ENCODE data around the gene ZSWIM8. TPM values are rescaled to one million over a fixed set of nuclear protein-coding genes. Genes with fewer than 3 reads are reported as not detected.

Gene ZSWIM8
- total RNA-seq, 1 experiment from 2014 or later = 59.1 TPM

- TF ChIP-seq PRDM15 (CRISPR knock-in tag; IDR thresholded peaks at IDR 0.05) (peak; percentile 93), ARID4B (CRISPR knock-in tag; IDR thresholded peaks at IDR 0.05; ENCODE audit: borderline replicate concordance) (peak; percentile 23; the same call in 1 of the 2 replicates), NR3C1 (CRISPR knock-in tag; conservative IDR thresholded peaks at IDR 0.05; ENCODE audit: low read depth) (no peak), JAZF1 (CRISPR knock-in tag; IDR thresholded peaks at IDR 0.05) (no peak), IRF2 (CRISPR knock-in tag; IDR thresholded peaks at IDR 0.05; ENCODE audit: borderline replicate concordance, low read depth) (no peak), OVOL2 (CRISPR knock-in tag; IDR thresholded peaks at IDR 0.05; ENCODE audit: borderline replicate concordance) (no peak), FOXJ3 (CRISPR knock-in tag; IDR thresholded peaks at IDR 0.05; ENCODE audit: borderline replicate concordance) (no peak), STAT6 (CRISPR knock-in tag; conservative IDR thresholded peaks at IDR 0.05; ENCODE audit: low read depth) (no peak), ZNF281 (CRISPR knock-in tag; IDR thresholded peaks at IDR 0.05) (no peak), FOXP4 (CRISPR knock-in tag; IDR thresholded peaks at IDR 0.05) (no peak), SP1 (CRISPR knock-in tag; conservative IDR thresholded peaks at IDR 0.05) (peak; percentile 74), ZNF671 (CRISPR knock-in tag; IDR thresholded peaks at IDR 0.05) (no peak; the same call in 1 of the 2 replicates)
- TF ChIP-seq, protein P1, sequence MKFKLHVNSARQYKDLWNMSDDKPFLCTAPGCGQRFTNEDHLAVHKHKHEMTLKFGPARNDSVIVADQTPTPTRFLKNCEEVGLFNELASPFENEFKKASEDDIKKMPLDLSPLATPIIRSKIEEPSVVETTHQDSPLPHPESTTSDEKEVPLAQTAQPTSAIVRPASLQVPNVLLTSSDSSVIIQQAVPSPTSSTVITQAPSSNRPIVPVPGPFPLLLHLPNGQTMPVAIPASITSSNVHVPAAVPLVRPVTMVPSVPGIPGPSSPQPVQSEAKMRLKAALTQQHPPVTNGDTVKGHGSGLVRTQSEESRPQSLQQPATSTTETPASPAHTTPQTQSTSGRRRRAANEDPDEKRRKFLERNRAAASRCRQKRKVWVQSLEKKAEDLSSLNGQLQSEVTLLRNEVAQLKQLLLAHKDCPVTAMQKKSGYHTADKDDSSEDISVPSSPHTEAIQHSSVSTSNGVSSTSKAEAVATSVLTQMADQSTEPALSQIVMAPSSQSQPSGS (CRISPR knock-in tag; IDR thresholded peaks at IDR 0.05; ENCODE audit: borderline replicate concordance, low read depth) = no peak
- TF ChIP-seq, protein P2, sequence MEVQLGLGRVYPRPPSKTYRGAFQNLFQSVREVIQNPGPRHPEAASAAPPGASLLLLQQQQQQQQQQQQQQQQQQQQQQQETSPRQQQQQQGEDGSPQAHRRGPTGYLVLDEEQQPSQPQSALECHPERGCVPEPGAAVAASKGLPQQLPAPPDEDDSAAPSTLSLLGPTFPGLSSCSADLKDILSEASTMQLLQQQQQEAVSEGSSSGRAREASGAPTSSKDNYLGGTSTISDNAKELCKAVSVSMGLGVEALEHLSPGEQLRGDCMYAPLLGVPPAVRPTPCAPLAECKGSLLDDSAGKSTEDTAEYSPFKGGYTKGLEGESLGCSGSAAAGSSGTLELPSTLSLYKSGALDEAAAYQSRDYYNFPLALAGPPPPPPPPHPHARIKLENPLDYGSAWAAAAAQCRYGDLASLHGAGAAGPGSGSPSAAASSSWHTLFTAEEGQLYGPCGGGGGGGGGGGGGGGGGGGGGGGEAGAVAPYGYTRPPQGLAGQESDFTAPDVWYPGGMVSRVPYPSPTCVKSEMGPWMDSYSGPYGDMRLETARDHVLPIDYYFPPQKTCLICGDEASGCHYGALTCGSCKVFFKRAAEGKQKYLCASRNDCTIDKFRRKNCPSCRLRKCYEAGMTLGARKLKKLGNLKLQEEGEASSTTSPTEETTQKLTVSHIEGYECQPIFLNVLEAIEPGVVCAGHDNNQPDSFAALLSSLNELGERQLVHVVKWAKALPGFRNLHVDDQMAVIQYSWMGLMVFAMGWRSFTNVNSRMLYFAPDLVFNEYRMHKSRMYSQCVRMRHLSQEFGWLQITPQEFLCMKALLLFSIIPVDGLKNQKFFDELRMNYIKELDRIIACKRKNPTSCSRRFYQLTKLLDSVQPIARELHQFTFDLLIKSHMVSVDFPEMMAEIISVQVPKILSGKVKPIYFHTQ (CRISPR knock-in tag; IDR thresholded peaks at IDR 0.05) = peak; percentile 68; the same call in 1 of the 2 replicates
- TF ChIP-seq, protein P3, sequence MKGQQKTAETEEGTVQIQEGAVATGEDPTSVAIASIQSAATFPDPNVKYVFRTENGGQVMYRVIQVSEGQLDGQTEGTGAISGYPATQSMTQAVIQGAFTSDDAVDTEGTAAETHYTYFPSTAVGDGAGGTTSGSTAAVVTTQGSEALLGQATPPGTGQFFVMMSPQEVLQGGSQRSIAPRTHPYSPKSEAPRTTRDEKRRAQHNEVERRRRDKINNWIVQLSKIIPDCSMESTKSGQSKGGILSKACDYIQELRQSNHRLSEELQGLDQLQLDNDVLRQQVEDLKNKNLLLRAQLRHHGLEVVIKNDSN (CRISPR knock-in tag; IDR thresholded peaks at IDR 0.05) = no peak
Observed at GRCh38 chr10:73743905-73744663, 41.3 kb upstream of the ZSWIM8 start, which contains the start of gene SEC24C (continued).

Data from WTC11 (cell line).